Activated naive CD8-positive, alpha-beta T cell treated with anti-CD3 and anti-CD28 coated beads, Interleukin-2, amount 50 U/mL, for 24 hours (primary cell): ENCODE measurements around the gene FAM76B.
"Not testable (repeated sequence)": the region's sequence is repeated elsewhere in the genome, so short reads cannot be mapped to it uniquely, and the experiment has no call there.

Experiments
- ATAC-seq: fragments of 150-1000 bp; cut with Tn5 transposase; one replicate; pipeline ENCODE4 v1.10.0; 2021
- DNase-seq: peaks from one replicate; pipeline ENCODE4 v3.0.0; 2021
- H3K27ac Mint-ChIP-seq: one replicate; pipeline ENCODE4 v1.8.0; 2021; ENCODE audit warnings: mild to moderate bottlenecking, mixed read lengths
- H3K27me3 Mint-ChIP-seq: one replicate; pipeline ENCODE4 v1.8.0; 2021; ENCODE audit warnings: mixed read lengths
- H3K36me3 Mint-ChIP-seq: one replicate; pipeline ENCODE4 v1.8.0; 2021; ENCODE audit warnings: low read depth, mixed read lengths
- H3K4me1 Mint-ChIP-seq: one replicate; pipeline ENCODE4 v1.8.0; 2021; ENCODE audit warnings: mixed read lengths
- H3K4me3 Mint-ChIP-seq: one replicate; pipeline ENCODE4 v1.8.0; 2021; ENCODE audit warnings: mild to moderate bottlenecking, moderate library complexity, mixed read lengths
- H3K9me3 Mint-ChIP-seq: one replicate; pipeline ENCODE4 v1.8.0; 2021; ENCODE audit warnings: mixed read lengths

FAM76B gene

GRCh38 chr11:95789506-95790122 is at the start of gene FAM76B:
TSS of gene FAM76B (minus strand) at chr11:95789782. CDS start at chr11:95789478, 304 bp downstream.
- Mint-ChIP-seq H3K4me3 (peak within 1 kb of the TSS; percentile 98), H3K27ac (peak within 1 kb of the TSS; percentile 100), H3K9me3 (no peaks in the 10 kb centered on the region), H3K27me3 (no peaks in the 10 kb centered on the region), H3K36me3 (peaks cover 53% of the 10 kb centered on the region), H3K4me1 (peaks cover 55% of the 10 kb centered on the region)
- peak; percentile 84 for ATAC-seq
- DNase-seq: peak; percentile 93

GRCh38 chr11:95835768-95836488 is 46.3 kb upstream of the FAM76B start:
- peaks cover 39% of the 10 kb centered on the region for H3K36me3 Mint-ChIP-seq
- DNase-seq (peak; percentile 43), ATAC-seq (peak; percentile 69)
- no peaks in the 10 kb centered on the region for H3K9me3 Mint-ChIP-seq
- H3K27me3 Mint-ChIP-seq: no peaks in the 10 kb centered on the region
- H3K4me3 Mint-ChIP-seq: no peak overlapping the region
- H3K27ac Mint-ChIP-seq: peak overlapping the region; percentile 1
- peaks cover 3% of the 10 kb centered on the region for H3K4me1 Mint-ChIP-seq

DNA sequence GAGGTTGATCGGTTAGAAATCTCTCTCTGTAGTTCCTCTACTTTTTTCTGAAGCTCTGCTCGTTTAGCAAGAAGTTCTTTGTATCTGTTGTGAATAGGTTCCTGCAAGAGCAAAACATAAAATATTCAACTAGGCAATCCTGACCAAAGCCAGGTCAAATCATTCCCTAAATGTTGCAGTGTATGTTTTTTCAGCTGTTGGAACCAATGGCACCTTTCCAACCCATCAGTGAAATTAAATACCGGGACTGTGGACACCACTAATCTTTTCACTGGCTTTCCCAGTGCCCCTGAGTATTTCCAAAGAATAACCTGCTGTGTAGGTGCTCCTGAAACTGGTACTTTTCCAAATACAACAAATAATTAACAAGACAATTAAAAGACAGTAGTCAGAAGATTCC is 45.8 kb upstream of the FAM76B start:
- no peak for DNase-seq
- no peaks in the 10 kb centered on the region for H3K9me3 Mint-ChIP-seq
- H3K36me3 Mint-ChIP-seq: peaks cover 44% of the 10 kb centered on the region
- H3K4me1 Mint-ChIP-seq: peaks cover 5% of the 10 kb centered on the region
- ATAC-seq: no peak
- H3K27me3 Mint-ChIP-seq: no peaks in the 10 kb centered on the region
- no peak overlapping the region for H3K4me3 Mint-ChIP-seq
- H3K27ac Mint-ChIP-seq: no peak overlapping the region

- no peak for DNase-seq
- no peaks in the 10 kb centered on the region for H3K27me3 Mint-ChIP-seq
- H3K36me3 Mint-ChIP-seq: peaks cover 49% of the 10 kb centered on the region
- no peak overlapping the region for H3K4me3 Mint-ChIP-seq
- ATAC-seq: no peak
- peaks cover 9% of the 10 kb centered on the region for H3K4me1 Mint-ChIP-seq
- no peaks in the 10 kb centered on the region for H3K9me3 Mint-ChIP-seq
- H3K27ac Mint-ChIP-seq: no peak overlapping the region
Observed at GRCh38 chr11:95833378-95833777, 43.8 kb upstream of the FAM76B start.

DNA sequence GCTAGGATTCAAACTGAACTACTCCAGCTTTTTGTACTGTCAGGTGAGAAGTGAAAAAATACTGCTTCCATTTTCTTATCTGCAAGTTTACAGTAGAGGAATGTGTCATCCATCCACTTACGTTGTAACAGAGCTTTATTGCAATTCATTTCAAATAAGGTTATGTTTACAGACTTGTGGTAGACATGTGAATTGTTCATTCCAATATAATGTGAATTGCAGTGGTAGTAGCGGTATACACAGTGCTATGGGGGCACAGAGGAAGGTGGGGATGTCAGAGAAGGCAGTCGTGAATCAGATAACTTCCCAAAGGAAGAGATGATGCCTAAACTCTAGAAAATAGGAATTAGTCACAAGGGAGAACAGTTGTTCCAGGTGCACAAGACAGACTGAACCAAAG is 43.2 kb upstream of the FAM76B start:
- Mint-ChIP-seq H3K27ac (no peak overlapping the region), H3K4me3 (no peak overlapping the region), H3K9me3 (no peaks in the 10 kb centered on the region), H3K36me3 (peaks cover 47% of the 10 kb centered on the region), H3K4me1 (peaks cover 9% of the 10 kb centered on the region), H3K27me3 (no peaks in the 10 kb centered on the region)
- DNase-seq: no peak
- no peak for ATAC-seq

- no peaks in the 10 kb centered on the region for H3K9me3 Mint-ChIP-seq
- H3K27me3 Mint-ChIP-seq: no peaks in the 10 kb centered on the region
- H3K4me3 Mint-ChIP-seq: no peak overlapping the region
- H3K27ac Mint-ChIP-seq: peak overlapping the region; percentile 59
- DNase-seq (no peak), ATAC-seq (peak; percentile 34)
- H3K36me3 Mint-ChIP-seq: peaks cover 43% of the 10 kb centered on the region
- peaks cover 9% of the 10 kb centered on the region for H3K4me1 Mint-ChIP-seq
Observed at GRCh38 chr11:95831198-95831883, 41.8 kb upstream of the FAM76B start.

DNA sequence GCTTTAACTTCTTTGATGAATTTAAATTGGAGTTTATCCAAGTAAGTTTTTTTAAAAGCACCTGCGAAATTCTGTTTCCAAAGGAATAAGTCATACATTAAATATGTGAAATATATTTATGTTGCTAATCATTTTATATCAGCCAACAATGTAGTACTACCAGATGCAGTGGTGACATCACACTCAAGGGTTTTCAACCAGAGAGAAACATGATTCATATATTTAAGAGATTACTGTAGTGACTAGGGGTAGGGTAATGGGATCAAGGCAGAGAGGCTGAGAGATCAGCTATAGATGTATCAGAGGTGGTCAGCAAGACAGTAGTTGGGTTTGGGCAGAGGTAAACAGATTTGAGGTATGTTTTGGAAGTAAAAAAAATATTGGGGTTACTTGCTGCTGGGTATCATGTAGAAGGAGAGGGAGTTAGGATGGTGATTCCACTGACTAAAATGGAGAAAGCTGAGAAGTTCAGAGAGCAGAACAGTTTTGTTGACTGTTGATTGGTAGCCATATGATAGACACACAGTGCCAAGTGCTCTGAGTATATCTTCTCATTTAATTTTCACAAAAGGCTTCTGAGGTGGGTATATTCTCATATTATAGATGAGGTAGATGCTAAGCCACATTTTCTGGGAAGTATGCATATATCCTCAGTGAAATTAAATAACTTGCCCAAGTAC is 40.1 kb upstream of the FAM76B start:
- peak; percentile 66 for ATAC-seq
- H3K4me3 Mint-ChIP-seq: no peak overlapping the region
- peaks cover 51% of the 10 kb centered on the region for H3K36me3 Mint-ChIP-seq
- no peaks in the 10 kb centered on the region for H3K27me3 Mint-ChIP-seq
- H3K4me1 Mint-ChIP-seq: peaks cover 9% of the 10 kb centered on the region
- peak overlapping the region; percentile 7 for H3K27ac Mint-ChIP-seq
- no peaks in the 10 kb centered on the region for H3K9me3 Mint-ChIP-seq
- DNase-seq: no peak

- no peak overlapping the region for H3K4me3 Mint-ChIP-seq
- no peaks in the 10 kb centered on the region for H3K9me3 Mint-ChIP-seq
- no peaks in the 10 kb centered on the region for H3K27me3 Mint-ChIP-seq
- ATAC-seq (no peak), DNase-seq (no peak)
- no peak overlapping the region for H3K27ac Mint-ChIP-seq
- peaks cover 9% of the 10 kb centered on the region for H3K4me1 Mint-ChIP-seq
- H3K36me3 Mint-ChIP-seq: peaks cover 49% of the 10 kb centered on the region
Observed at GRCh38 chr11:95827696-95828095, 38.1 kb upstream of the FAM76B start.

GRCh38 chr11:95821640-95822039 is 32.1 kb upstream of the FAM76B start:
- no peak for DNase-seq
- peaks cover 53% of the 10 kb centered on the region for H3K36me3 Mint-ChIP-seq
- no peaks in the 10 kb centered on the region for H3K27me3 Mint-ChIP-seq
- H3K27ac Mint-ChIP-seq: no peak overlapping the region
- no peaks in the 10 kb centered on the region for H3K9me3 Mint-ChIP-seq
- no peak for ATAC-seq
- no peaks in the 10 kb centered on the region for H3K4me1 Mint-ChIP-seq
- H3K4me3 Mint-ChIP-seq: no peak overlapping the region

GRCh38 chr11:95816037-95816436 is 26.5 kb upstream of the FAM76B start:
- peaks cover 50% of the 10 kb centered on the region for H3K36me3 Mint-ChIP-seq
- peak overlapping the region; percentile 33 for H3K27ac Mint-ChIP-seq
- H3K27me3 Mint-ChIP-seq: no peaks in the 10 kb centered on the region
- peaks cover 17% of the 10 kb centered on the region for H3K4me1 Mint-ChIP-seq
- H3K9me3 Mint-ChIP-seq: no peaks in the 10 kb centered on the region
- ATAC-seq (no peak), DNase-seq (no peak)
- H3K4me3 Mint-ChIP-seq: no peak overlapping the region

DNA sequence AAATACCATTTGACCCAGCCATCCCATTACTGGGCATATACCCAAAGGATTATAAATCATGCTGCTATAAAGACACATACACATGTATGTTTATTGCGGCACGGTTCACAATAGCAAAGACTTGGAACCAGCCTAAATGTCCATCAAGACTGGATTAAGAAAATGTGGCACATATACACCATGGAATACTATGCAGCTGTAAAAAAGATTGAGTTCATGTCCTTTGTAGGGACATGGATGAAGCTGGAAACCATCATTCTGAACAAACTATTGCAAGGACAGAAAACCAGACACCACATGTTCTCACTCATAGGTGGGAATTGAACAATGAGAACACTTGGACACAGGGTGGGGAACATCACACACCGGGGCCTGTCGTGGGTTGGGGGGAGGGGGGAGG is 21.5 kb upstream of the FAM76B start:
- Mint-ChIP-seq H3K36me3 (peaks cover 41% of the 10 kb centered on the region), H3K4me1 (peaks cover 15% of the 10 kb centered on the region)
- not testable (repeated sequence) for DNase-seq, H3K27me3 Mint-ChIP-seq, H3K4me3 Mint-ChIP-seq, ATAC-seq, H3K9me3 Mint-ChIP-seq, H3K27ac Mint-ChIP-seq

- not testable (repeated sequence) for DNase-seq, H3K4me3 Mint-ChIP-seq, H3K4me1 Mint-ChIP-seq, H3K27me3 Mint-ChIP-seq, H3K9me3 Mint-ChIP-seq, ATAC-seq, H3K27ac Mint-ChIP-seq
- H3K36me3 Mint-ChIP-seq: peaks cover 42% of the 10 kb centered on the region
Observed at GRCh38 chr11:95806464-95806863, 16.9 kb upstream of the FAM76B start.

GRCh38 chr11:95805869-95806268 is 16.3 kb upstream of the FAM76B start:
- ATAC-seq (no peak), DNase-seq (no peak)
- Mint-ChIP-seq H3K27ac (no peak overlapping the region), H3K4me3 (no peak overlapping the region), H3K36me3 (peaks cover 47% of the 10 kb centered on the region), H3K9me3 (no peaks in the 10 kb centered on the region), H3K27me3 (no peaks in the 10 kb centered on the region), H3K4me1 (no peaks in the 10 kb centered on the region)

- ATAC-seq: no peak
- Mint-ChIP-seq H3K4me1 (no peaks in the 10 kb centered on the region), H3K4me3 (no peak overlapping the region), H3K27me3 (no peaks in the 10 kb centered on the region), H3K27ac (no peak overlapping the region), H3K36me3 (peaks cover 60% of the 10 kb centered on the region), H3K9me3 (no peaks in the 10 kb centered on the region)
- DNase-seq: no peak
Observed at GRCh38 chr11:95803973-95804372, 14.4 kb upstream of the FAM76B start.
